Tongue (tissue), 2 donors: ENCODE results near the gene TMEM119. TPM values are rescaled to one million over a fixed set of nuclear protein-coding genes. Genes with fewer than 3 reads are reported as not detected.
"Not testable (repeated sequence)": the region's sequence is repeated elsewhere in the genome, so short reads cannot be mapped to it uniquely, and the experiment has no call there.

Experiments
- DNase-seq: peaks from one replicate; pipeline ENCODE4 v3.0.0-alpha.2; 2015
- total RNA-seq: library from RNA; depleted of rRNA; stranded (reverse); fragments of >200 nt; gene quantifications from one replicate; pipeline ENCODE4 v1.2.3, GENCODE V29; 2014

The TMEM119 gene
- total RNA-seq, 1 donor from 2014 or later = 42.0 TPM

DNA sequence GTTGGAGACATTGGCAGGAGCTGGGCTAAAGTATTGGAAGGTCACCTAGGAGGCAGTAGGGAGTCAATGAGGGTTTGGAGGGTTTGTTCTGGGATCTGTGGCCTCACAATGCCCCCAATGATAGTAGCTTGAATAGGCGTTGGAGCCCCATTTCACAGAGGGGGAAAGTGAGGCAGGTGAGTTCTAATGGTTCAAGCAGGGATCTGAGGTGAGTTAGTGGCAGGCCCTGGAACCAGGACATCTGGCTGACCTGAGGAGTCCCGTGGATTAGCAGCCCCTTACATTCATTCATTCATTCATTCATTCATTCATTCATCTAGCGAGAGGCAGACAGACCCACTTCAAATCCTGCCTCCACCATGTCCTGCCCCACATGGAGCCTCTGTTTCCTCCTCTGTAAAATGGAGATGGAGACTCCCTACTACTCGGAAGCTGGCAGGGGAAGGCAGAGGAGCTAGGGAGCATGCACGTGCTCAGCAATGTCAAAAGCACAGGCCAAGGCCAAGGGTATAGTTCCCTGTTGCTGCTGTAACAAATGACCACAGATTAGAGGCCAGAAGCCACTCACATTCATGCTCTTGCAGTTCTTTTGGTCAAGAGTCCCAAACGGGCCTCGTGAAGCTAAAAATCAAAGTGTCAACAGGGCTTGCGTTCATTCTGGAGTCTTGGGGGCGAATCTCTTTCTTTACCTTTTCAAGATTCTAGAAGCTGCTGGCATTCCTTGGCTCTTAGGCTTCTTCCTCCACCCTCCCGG, 2.2 kb upstream of the TMEM119 start:
- no peak for DNase-seq

DNA sequence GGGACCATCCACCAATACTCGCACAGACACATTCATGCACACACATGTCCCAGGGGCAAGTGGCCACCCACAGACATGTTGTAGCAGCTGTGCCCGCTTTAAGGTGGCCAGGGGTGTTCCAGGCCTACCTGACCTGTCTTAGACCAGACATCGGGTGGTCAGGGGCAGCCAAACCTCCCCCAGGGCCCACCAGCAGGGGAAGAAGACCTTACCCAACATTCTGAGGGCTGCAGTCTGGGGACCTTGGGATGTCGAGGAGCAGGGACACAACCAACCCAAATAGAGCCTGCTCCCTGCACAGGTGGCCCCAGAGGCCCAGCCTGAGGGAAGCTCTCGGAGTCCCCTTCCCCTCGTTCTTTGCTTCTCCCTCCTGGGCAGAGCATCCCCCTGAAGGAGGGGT, 1.7 kb upstream of the TMEM119 start:
- DNase-seq = no peak

DNA sequence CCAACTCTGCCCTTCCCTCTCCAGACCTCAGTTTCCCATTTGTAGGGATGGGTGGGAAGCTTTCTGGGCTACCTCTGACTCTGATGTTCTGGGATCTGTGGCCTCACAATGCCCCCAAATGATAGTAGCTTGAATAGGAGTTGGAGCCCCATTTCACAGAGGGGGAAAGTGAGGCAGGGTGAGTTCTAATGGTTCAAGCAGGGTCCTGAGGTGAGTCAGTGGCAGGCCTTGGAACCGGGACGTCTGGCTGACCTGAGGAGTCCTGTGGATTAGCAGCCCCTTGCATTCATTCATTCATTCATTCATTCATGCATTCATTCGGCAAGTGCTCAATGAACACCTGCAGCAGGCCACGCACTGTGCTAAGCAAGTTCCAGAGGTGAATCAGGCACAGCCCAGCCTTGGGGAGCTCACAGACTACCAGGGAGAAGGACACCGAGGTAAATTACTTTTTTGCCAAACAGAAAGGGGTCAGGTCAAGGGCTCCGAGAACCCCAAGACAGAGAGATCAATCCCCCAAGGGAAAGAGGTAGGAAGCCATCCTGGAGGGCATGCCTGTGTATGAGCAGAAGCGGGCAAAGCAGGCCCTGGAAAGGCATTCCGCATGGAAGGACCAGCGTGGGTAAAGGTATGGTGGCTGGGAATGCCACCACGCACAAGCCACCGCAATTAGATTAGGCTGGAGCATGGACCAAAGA, 818 bp upstream of the TMEM119 start:
- DNase-seq = no peak

DNA sequence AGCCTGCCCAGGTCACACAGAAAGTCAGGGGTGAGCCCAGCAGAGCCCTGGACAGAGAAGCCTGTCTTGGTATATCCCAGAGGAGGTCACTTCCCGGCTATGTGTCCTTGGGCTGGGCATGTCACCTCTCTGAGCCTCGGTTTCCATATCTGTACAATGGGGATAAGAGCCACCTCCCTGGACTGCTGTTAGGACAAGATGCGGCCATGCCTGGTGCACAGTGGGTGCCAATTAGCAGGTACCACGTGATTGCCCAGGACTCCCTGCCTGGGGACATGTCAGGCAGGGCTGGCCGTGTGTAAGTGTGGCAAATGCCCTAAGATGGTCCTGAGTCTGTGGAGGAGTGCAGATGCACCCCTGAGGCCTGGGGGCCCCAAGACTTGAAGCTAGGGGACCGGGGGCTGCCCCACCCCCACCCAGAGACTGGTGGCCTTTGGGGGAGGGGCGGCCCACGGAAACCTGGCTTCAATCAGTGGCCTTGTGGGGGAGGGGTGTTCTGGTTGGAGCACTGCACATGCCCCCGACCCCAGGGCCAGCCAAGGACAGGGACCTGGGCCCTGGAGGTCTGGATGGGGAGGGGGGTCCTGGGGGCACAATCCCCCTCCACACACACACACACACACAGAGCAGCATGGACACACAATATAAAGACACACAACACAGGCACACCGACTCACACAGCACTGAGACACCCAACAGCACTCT, 878 bp downstream of the TMEM119 start:
- DNase-seq = no peak

DNA sequence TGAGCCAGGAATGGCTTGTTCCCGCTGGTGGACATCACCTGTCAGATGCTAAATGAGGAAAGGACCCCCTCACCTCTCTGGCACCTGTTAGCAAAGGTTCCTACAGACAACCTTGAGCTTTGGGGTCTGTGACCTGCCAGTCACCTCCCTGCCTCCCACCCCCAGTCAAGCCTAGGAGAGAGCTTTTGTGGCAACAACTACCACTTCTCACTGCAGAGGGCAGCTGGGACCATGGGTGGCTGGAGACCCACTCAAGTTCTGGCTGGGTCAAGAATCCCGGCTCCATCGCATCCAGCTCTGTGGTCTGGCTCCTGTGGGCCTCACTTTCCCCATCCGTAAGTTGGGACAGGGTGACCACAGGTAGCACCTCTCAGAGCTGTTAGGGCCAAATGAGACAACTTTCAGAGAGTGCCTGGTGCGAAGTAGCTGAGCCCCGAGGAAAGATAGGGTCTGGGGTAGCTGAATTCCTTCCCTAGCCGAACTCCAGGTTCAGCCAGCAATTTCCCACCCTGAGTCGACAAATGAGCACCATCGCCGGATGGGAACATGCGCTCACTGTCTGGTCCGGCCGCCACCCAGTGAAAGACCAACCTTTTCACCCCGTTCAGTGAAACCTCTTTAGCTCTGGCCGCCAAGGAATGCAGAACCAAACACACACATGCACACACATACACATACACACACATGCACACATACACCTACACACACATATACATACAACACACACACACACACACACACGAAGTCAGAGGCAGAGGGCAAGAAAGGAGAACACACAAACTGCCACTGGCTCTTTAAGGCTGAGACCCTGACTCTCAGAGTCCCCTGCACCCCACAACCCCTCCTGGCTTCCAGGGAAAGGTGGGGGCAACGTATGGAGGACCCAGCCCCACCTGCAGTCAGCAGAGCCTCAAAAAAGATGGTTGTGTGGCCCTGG, 1.9 kb downstream of the TMEM119 start:
- no peak for DNase-seq

DNA sequence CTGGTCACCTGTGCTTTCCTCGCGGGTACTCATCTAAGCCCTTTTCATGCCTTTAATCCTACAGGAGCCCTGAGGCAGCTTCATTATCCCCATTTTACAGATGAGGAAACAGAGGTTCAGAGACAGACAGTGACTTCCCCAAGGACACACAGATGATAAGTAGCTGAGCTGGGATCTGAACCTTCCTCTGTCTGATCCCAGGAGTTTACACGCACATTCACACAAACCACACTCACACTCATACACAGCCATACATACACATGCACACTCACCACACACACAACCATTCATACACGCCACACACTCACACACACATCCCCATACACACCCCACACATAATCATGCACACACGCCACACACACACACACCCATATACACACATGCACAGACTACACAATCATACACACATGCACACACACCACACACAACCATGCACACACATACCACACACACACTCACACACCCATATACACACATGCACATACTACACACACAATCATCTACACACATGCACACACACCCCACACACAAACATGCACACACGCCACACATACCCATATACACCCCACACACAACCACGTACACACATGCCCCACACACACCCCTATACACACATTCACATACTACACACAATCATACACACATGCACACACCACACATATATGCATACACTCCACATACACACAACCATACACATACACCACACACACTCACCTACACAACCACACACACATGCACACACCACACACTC, 2.7 kb downstream of the TMEM119 start:
- DNase-seq = no peak

DNA sequence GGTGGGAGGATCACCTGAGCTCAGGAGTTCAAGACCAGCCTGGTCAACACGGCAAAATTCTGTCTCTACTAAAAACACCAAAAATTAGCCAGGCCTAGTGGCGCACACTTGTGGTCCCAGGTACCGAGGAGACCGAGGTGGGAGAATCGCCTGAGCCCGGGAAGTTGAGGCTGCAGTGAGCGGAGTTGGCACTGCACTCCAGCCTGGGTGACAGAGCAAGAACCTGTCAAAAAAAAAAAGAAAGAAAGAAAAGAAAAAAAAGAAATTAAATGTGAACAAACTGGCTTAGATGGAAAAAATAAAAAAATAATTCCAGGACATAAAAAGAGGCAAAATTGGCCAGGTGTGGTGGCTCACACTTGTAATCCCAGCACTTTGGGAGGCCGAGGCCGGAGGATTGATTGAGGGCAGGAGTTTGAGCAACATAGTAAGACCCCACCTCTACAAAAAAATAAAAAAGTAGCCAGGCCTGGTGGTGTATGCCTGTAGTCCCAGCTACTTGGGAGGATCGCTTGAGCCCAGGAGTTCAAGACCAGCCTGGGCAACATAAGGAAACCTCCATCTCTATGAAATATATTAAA, 3.5 kb downstream of the TMEM119 start:
- DNase-seq = no peak

DNA sequence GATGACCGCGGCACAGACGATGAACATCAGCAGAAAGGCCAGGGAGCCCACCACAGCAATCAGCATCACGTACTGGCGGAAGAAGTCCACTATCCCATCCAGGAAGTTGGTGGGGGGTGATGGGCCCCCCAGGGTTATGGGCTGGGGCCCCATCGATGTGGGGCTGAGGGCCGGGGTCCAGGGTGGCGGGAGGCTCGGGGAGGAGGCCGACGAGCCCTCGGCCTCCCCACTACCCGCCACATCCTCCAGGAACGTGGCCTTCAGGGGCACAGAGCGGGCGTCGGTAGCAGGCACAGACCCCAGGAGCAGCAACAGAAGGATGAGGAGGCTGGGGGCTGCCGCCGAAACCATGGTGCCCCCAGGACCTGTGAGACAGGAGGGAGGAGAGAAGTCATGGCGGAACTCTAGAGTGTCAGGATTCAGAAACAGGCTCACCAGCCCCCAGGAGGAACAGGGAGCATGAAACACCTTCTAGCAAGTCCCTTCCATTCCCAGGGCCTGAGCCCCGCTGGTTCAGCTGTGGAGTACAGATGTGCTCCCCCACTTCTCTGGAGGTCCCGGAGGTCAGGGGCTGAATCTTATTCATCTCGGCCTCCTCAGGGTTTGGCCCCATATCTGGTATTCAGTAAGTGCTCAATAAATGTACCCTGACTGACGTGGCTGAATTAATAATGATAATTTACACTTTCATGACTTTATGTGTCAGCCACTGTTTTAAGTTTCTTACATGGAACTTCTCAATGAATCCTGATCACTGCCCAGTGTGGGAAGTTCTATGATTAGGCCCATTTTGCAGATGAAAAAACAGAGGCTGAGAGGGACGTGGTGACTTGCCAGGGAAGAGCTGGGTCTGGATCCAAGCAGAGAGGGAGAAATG, 5.6 kb downstream of the TMEM119 start:
- no peak for DNase-seq

DNA sequence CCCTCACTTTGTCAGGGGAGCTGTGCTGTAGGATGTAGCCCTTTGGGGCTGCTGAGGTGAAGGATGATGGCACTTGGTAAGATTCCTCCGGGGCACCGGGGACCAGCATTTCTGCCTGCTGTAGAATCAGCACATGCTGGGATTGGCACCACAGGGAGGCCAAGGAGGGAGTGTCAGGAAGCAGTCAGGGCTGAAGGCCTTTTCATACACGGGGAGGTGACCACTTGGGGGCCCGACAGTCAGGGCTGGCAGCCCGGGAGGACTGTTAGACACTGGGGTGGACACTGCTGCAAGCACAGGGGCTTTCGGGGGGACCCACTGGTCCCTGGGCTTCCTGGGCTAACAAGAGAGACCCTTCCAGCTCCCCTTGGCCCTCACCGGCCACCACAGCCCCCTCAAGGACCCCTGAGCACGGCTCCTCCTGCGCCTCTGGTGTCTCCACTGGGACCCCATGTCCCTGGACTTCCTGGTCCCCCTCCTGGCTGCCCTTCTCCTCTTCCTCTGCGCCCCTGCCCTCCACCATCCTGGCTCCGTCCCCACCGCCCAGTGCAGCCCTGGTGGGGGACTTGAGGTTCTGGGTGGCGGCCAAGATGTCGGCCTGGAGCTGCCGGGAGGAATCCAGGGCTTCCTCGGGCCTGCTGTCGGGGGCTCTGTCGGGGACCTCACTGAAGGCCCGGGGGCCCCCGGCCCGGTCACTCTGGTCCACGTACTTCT, 6.5 kb downstream of the TMEM119 start:
- DNase-seq = no peak

DNA sequence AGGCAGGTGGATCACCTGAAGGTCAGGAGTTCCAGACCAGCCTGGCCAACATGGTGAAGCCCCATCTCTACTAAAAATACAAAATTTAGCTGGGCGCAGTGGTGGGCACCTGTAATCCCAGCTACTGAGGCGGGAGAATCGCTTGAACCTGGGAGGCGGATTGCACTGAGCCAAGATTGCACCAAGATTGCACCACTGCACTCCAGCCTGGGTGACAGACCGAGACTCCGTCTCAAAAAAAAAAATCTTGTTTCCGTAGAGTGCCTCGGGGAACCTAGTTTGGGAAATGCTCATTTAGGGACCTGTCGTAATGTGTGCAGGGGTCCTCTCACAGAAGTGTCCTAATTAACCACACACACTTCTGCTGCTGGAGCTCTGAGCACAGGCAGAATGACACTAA, 7.4 kb downstream of the TMEM119 start:
- DNase-seq = not testable (repeated sequence)

DNA sequence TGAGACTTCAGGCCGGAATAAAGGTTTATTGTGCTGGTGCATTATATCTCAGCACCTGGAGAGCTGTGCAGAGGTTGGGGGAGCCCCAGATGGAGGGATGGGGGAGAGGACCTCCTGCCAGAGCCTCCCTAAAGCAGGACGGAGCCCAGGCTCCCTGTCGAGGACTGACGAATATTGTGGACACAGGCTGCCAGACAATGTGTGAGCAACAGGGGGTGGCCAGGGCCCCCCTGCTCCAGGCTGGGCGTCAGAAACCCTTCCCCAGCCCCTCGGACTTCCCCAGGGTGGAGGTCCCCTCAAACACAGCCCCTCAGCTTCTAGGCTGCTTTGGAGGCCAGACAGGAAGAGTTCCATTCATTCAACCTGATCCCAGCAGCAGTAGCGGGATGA, 8.0 kb downstream of the TMEM119 start:
- no peak for DNase-seq

DNA sequence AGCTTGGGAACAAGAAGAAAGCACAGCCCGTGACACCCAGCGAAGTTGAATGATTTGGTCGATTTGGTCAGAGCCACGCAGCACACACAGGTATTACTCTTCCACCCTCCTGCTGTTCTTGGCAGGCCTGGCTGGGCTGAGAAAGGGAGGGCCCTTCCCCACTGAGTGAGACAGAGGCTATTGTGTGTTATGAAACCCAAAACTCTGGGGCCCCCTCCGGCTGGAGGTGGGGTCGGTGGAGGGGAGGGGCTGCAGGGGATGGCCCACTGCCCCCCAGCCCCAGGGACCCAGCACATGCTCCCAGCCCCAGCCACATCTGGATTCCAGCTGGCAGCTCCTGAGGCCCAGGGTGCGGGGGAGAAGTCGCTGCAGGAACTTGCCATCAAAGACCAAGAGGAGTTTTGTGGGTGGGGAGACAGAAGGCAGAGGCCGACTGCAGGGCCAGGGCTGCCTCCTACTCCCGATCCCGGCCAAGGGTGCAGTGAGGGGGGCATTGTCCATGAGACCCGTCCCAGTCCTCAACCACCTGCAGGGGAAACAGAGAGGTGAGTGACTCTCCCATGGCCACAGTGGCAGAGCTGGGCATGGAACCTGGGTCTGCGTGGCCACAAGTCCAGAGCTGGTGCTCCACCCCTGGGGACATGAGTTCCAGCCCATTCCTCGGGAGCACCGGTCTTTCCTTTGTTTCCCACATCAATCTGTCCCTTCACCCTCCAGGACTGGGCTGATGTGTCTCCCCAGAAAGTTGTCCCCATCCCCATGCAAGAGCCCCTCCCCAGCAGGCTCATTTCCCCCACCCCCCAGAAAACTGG, 8.7 kb downstream of the TMEM119 start:
- DNase-seq = peak; percentile 88

DNA sequence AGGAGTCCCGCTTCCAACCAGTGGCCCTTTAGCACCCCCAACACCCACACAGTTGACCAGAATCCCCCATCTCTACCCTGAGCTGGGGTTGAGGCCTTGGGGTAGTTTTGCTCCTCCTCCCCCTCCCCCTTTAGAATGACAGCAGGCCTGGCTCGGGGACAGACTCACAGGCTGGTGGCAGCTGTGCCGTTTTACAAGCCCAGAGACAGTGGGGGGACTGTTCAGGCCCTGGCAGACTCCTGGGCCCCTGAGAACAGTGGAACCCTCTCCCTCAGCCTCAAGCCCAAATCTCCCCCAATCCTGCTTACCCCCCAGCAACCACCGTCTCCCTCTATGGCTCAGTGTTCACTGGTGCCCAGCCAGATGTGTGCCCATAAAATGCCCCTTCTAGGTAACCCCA, 10.1 kb downstream of the TMEM119 start:
- DNase-seq = peak; percentile 87

DNA sequence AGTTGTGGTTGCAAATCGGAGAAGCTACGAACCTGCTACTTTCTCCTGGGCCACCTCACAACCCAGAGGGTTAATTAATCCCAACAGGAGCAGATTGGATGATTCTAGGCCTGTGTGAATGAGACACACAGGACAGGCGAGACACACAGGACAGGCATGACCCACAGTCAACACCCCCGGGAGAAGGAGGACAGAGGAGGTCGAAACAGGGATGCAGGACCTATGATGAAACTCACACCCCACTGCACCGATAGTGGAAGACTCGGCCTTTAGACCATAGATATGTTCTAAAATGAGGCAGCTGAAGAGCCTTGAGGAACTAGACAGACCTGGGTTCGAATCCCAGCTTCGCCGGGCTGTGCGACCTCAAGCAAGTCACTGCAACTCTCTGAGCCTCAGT, 11.6 kb downstream of the TMEM119 start:
- DNase-seq = no peak

DNA sequence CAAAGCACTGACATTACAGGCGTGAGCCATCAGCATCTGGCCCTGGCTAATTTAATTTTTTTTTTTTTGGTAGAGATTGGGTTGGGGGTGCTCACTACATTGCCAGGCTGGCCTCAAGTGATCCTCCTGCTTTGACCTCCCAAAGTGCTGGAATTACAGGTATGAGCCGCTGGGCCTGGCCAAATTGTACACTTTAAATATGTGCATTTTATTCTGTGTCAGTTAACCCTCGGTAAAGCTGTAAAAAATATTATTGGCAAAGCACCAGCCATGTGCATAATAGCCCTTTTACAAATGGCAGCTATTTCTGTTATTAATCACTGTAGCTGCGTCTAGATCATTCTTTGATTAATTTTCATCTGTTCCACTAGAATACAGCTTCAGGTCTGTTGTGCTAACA, 12.0 kb downstream of the TMEM119 start:
- DNase-seq = no peak

DNA sequence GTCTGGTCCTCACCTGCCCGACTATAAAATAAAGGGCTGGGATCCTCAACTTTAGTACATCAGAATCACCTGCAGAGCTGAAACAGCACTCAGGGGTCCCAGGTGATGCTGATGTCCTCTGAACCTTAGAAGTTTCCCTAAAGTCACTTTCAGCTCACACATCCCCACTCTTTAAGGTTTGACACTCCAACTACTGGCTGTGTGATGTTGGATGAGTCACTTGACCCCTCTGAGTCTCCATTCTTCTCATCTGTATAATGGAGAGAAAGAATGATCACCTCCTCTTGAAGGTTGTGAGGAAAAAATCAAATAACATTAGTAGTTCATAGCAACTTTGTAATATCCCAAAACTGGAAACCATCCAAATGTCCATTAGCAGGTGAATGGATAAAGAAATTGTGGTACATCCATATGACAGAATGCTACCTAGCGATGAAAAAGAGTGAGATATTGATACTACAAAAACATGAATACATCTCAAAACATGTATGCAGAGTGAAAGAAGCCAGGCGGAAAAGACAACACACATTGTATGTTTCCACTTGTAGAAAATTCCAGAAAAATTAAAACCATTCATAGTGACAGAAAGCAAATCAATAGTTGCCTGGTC, 13.3 kb downstream of the TMEM119 start:
- no peak for DNase-seq

DNA sequence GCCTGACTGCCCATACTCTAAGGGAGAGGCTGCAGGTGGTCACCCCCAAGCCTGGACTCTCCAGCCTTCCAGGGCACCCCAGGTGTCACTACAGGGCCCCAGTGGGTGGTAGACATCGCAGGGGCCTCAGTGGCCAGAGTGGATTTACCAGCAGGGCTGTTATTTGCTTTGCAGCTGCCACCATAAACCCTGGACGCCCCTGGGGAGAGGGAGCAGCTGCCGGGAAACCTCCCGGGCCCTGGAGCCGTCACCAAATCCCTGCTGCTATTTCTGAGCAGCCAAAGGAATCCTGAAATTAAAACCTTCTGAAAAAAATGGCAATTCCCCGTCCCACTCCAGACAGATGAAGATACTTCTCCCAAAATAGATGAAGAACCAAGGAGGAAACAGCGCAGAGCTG, 13.9 kb downstream of the TMEM119 start:
- DNase-seq = peak; percentile 89
